ENCODE measurements around the gene ADGRB2. TPM values are rescaled to one million over a fixed set of nuclear protein-coding genes. Genes with fewer than 3 reads are reported as not detected.
A peak's percentile ranks its signal among the peaks of the same experiment; 100 is the strongest.

The ADGRB2 gene
- total and polyA plus RNA-seq, 7 donors, result 1.3 to 3.9 (median 1.4) TPM; not detected in 2

DNA sequence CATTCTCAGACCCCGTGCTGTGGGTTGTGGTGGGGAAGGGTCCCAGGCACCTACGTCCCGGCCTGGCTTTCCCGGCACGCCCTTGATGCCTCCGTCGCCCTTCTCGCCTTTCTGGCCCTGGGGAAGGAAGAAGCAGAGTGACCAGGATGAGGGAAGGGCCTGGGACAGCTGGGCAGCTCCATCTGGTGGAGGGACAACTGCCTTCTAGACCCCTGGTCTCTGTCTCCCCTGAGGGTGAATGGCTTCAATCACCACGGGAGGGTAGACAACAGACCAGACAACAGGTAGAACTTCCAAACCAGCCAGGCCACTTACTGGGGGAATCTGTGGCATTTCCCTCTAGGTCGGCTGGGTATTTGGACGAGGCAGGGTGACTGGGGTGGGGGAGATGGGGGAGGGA is 72.2 kb downstream of the ADGRB2 start:
- Histone ChIP-seq H3K4me1 (peaks cover 0 to 40% (median 35%) of the 10 kb centered on the region in 4 donors), H3K27me3 (no peaks in the 10 kb centered on the region), H3K36me3 (peaks cover 0 to 52% (median 25%) of the 10 kb centered on the region in 4 donors), H3K27ac (no peak overlapping the region), H3K9me3 (no peaks in the 10 kb centered on the region), H3K4me3 (no peak overlapping the region)
- WGBS, 2 donors, result 83 to 87% methylated on average over 11 of the region's 11 CpGs
- no peak for DNase-seq
- TF ChIP-seq, protein P1, sequence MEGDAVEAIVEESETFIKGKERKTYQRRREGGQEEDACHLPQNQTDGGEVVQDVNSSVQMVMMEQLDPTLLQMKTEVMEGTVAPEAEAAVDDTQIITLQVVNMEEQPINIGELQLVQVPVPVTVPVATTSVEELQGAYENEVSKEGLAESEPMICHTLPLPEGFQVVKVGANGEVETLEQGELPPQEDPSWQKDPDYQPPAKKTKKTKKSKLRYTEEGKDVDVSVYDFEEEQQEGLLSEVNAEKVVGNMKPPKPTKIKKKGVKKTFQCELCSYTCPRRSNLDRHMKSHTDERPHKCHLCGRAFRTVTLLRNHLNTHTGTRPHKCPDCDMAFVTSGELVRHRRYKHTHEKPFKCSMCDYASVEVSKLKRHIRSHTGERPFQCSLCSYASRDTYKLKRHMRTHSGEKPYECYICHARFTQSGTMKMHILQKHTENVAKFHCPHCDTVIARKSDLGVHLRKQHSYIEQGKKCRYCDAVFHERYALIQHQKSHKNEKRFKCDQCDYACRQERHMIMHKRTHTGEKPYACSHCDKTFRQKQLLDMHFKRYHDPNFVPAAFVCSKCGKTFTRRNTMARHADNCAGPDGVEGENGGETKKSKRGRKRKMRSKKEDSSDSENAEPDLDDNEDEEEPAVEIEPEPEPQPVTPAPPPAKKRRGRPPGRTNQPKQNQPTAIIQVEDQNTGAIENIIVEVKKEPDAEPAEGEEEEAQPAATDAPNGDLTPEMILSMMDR (IDR thresholded peaks at IDR 0.05), result no peak
- TF ChIP-seq EP300 (IDR thresholded peaks at IDR 0.05) (no peak), POLR2A (IDR thresholded peaks at IDR 0.05) (no peak), POLR2AphosphoS5 (IDR thresholded peaks at IDR 0.05) (no peak)
- intact Hi-C loops (cut with DNase I), result no loop called here

DNA sequence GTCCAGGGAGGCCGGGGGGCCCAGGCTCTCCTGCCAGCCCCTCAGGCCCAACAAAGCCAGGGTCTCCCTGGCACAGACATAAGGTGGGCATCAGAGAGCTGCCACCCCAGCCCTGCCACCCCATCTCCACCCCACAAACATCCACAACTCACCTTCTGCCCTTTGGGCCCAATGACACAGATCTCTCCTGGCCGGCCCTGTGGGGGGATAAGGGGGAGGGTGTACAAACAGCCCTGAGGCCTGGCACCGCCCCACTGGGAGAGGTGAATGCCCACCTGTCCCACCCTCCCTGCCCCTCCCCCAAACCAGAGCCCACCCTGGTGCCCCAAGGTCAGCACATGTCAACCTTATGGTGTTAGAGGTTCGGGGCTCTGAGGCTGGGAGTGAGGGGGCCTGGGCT is 72.7 kb downstream of the ADGRB2 start:
- Histone ChIP-seq H3K36me3 (peaks cover 0 to 47% (median 23%) of the 10 kb centered on the region in 4 donors), H3K27ac (no peak overlapping the region), H3K4me3 (no peak overlapping the region), H3K9me3 (no peaks in the 10 kb centered on the region), H3K27me3 (no peaks in the 10 kb centered on the region), H3K4me1 (peaks cover 0 to 38% (median 33%) of the 10 kb centered on the region in 4 donors)
- TF ChIP-seq POLR2AphosphoS5 (IDR thresholded peaks at IDR 0.05), result no peak
- no peak for TF ChIP-seq POLR2A (IDR thresholded peaks at IDR 0.05)
- no peak for DNase-seq
- 81 to 87% methylated on average over 4 of the region's 4 CpGs for WGBS, 2 donors
- intact Hi-C loops (cut with DNase I), result no loop called here

DNA sequence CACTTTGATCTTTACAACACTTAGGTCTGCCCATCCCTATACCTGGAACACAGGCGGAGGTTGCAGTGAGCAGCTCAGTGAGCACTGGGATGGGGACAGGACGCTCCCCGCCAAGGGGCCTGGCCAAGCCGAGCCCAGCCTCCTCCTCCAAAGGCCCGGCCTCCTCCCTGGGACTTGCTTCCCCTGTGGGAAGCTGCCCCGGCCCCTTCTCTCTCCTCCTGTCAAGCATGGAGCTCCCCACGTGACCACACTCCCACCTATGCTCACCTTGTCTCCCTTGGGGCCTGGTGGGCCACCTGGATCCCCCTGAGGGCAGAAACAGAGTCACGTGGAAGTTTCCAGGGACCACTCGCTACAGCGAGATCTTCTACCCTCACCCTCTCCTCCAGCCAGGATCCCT is 73.2 kb downstream of the ADGRB2 start:
- DNase-seq, result no peak
- peaks cover 0 to 38% (median 31%) of the 10 kb centered on the region in 4 donors for H3K4me1 ChIP-seq
- H3K9me3 ChIP-seq, result no peaks in the 10 kb centered on the region
- H3K36me3 ChIP-seq, result peaks cover 0 to 45% (median 22%) of the 10 kb centered on the region in 4 donors
- no peak for TF ChIP-seq EP300 (IDR thresholded peaks at IDR 0.05)
- TF ChIP-seq POLR2A (IDR thresholded peaks at IDR 0.05), result no peak
- no peak for TF ChIP-seq POLR2AphosphoS5 (IDR thresholded peaks at IDR 0.05)
- TF ChIP-seq, protein P1 (IDR thresholded peaks at IDR 0.05), result no peak
- intact Hi-C loops (cut with DNase I), result no loop called here
- H3K27me3 ChIP-seq, result no peaks in the 10 kb centered on the region
- 90 to 91% methylated on average over 10 of the region's 10 CpGs for WGBS, 2 donors
- no peak overlapping the region for H3K27ac ChIP-seq
- H3K4me3 ChIP-seq, result no peak overlapping the region

DNA sequence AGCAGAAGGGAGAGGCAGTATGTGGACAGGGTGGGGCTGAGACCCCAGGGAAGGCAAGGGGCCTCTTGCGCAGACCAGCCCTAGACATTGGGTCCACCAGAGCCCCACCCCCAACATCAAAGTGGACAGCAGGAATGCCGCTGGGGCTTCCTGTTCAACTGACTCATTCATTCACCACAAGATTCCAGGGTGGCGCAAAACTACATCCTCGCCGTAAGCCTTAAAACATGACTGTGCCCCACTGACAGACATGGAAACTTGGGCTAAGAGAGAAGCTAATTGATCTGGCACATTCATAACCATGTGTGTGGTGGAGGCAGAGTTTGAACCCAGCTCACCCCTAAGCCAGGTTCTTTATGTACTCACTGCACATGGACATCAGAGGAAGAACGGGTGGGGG is 74.3 kb downstream of the ADGRB2 start:
- H3K4me1 ChIP-seq, result peaks cover 0 to 32% (median 24%) of the 10 kb centered on the region in 4 donors
- H3K27me3 ChIP-seq, result no peaks in the 10 kb centered on the region
- DNase-seq, result no peak
- H3K4me3 ChIP-seq, result no peak overlapping the region
- H3K9me3 ChIP-seq, result no peaks in the 10 kb centered on the region
- whole genome bisulfite sequencing, 2 donors, result 86 to 87% methylated on average over 6 of the region's 6 CpGs
- peaks cover 0 to 44% (median 23%) of the 10 kb centered on the region in 4 donors for H3K36me3 ChIP-seq
- peak overlapping the region in 2 of 4 donors; percentile 7 to 76 for H3K27ac ChIP-seq
- intact Hi-C loops (cut with DNase I), result no loop called here
- TF ChIP-seq, protein P1 (IDR thresholded peaks at IDR 0.05), result no peak
- TF ChIP-seq EP300 (IDR thresholded peaks at IDR 0.05) (no peak), POLR2A (IDR thresholded peaks at IDR 0.05) (no peak), POLR2AphosphoS5 (IDR thresholded peaks at IDR 0.05) (no peak)

DNA sequence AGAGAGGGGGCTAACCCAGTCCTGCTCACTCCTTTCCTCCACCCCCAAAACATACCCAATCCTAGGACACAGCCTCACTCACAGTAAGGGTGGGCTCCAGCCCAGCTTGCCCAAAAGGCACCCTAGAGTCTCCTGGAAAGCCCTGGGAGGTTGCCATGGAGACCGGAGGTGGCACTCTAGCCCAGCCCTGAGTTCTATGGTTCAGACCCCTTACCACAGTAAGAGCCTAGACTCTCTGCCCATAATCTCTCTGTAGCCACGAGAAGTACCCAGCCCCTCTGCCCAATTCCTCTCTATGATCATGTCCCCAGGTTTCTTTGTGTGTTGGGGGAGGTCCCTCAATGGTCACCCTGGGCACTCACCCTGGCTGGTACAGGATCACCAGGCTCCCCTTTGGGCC is 74.8 kb downstream of the ADGRB2 start:
- DNase-seq, result no peak
- peak overlapping the region in 2 of 4 donors; percentile 76 to 84 for H3K27ac ChIP-seq
- peaks cover 0 to 35% (median 24%) of the 10 kb centered on the region in 4 donors for H3K4me1 ChIP-seq
- TF ChIP-seq POLR2AphosphoS5 (IDR thresholded peaks at IDR 0.05) (no peak), POLR2A (IDR thresholded peaks at IDR 0.05) (no peak), EP300 (IDR thresholded peaks at IDR 0.05) (no peak)
- TF ChIP-seq, protein P1 (IDR thresholded peaks at IDR 0.05), result no peak
- 75 to 86% methylated on average over 2 of the region's 2 CpGs for WGBS, 2 donors
- peaks cover 0 to 43% (median 23%) of the 10 kb centered on the region in 4 donors for H3K36me3 ChIP-seq
- H3K9me3 ChIP-seq, result no peaks in the 10 kb centered on the region
- no peak overlapping the region for H3K4me3 ChIP-seq
- H3K27me3 ChIP-seq, result no peaks in the 10 kb centered on the region
- intact Hi-C loops (cut with DNase I), result no loop called here

Measured in sigmoid colon (tissue), 7 donors.